Non-pigmented ciliary epithelial cell (primary cell): ENCODE measurements around the gene EXOSC7.
"Not testable (repeated sequence)": the region's sequence is repeated elsewhere in the genome, so short reads cannot be mapped to it uniquely, and the experiment has no call there.

ENCODE experiments used
- DNase-seq: peaks from one replicate; pipeline ENCODE4 v3.0.0-alpha.2; 2010; ENCODE audit warnings: low read depth

The EXOSC7 gene

DNA sequence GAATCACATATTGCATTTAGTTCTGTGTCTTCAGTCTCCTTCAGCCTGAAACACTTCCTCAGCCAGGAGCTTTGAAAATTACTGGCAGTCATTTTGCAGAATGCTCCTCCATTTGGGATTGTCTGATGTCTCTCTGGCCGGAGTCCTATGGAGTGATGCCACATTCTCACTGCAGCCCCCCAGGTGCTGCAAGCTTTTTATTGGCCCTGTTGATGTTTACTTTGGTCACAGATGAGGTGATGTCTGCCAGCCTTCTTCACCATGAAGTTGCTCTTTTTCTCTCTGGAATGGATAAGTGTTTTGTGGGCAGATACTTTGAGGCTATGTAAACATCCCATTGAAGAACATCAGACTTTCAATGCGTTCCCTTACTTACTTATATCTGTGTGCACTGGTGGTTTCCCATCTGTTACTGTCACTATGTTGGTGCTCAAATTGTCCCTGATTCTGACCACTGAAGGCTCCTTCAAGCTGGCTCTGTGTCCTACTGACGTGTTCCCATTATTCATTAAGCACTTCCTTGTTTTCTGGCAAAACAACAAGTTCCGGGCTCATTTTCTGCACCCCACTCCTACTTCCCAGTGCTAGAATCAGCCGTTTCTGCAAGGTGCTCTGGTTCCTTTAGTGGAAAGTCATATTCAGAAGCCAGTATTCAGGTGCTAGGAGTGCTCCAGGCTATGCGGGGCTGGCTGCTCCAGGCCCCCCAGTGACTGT is 48.7 kb downstream of the EXOSC7 start:
- DNase-seq, result no peak

DNA sequence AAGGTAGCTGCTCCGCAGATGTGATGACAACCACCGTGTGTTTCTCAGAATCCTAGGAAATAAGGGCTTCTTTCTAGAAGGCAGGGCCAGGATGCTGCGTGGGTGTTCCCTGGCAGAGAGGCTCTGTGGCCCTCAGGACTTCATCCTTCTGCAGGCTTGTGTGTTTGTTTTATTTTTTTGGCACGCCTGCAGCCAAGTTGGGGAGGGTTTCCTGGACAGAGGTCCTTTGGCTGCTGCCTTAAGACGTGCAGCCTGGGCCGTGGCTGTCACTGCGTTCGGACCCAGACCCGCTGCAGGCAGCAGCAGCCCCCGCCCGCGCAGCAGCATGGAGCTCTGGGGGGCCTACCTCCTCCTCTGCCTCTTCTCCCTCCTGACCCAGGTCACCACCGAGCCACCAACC is 50.0 kb downstream of the EXOSC7 start, which contains the start of gene CLEC3B:
Gene CLEC3B (plus strand): TSS at position 266 of the 400 bp plus-strand sequence. CDS start 60 bp downstream, at position 326.
- DNase-seq, result no peak

DNA sequence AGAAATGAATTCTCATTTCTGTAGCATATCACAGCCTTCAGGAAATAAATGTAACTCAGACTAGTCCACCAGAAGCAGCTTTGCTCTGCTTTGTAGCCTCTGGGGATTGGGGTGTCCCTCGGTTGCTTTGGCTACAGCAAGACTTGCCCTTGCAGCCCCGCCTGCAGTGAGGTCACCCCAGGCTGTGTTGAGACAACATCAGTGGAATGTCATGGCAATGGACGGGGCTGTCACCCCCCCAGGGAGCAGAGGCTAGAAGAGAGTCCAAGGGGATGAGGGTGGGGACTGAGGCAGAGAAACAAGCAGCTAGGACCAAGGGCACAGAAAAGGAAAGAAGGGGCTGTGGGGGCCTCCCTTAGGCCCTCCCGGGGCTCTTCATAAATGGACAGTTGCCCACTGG is 50.9 kb downstream of the EXOSC7 start:
- DNase-seq, result no peak

DNA sequence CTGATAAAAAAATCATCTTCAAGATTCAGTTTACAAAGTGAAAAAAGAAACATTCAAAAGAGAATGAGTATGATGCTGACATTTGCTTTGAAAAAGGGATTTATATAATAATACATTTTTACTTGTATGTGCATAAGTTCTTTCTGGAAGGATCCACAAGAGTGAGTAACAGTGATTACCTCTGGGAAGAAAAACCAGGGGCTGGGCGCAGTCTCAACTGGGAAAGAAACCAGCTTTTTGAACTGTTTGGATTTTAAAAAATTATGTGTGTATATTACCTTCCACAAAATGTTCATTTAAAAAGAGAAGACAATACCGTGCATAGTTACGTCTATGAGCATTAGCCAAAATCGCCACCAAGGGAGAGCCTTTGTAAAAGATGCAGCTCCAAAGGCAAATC is 51.4 kb downstream of the EXOSC7 start:
- DNase-seq, result no peak

DNA sequence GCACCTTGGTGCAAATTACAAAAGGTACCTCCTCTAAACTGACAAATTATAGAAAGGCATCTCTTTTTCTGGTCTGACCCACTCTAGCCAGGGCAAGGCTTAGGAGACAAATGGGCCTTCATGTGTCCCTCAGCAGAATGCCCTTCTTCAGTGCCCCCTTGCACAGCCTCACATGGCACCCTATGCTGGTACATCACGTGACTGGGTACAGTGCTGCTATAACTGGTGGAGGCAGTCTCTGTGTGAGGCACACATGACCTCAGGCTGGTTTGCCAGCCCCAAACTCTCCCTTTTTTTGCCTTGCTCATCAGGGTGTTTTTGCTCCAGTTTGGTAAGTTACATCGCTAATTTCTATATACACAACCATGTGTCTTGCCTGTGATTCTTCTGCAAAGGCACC is 53.2 kb downstream of the EXOSC7 start:
- no peak for DNase-seq

DNA sequence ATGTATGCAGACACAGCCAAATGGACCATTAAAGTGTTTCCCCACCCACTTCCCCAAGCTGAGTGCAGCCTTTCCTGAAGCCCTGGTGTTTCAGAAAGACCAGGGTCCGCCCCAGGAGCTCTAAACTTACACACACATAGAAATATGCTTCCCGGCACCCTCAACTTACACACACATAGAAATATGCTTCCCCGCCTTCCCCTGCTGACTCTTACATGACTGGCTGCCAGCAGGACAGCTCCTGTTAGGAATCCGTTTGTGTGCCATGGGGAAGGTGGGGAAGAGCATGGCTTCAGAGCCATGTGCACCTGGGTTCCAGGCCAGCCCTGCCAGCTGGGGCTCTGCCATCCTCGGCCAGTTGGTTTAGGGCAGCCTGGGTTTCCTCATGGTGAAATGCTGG is 53.6 kb downstream of the EXOSC7 start:
- no peak for DNase-seq

DNA sequence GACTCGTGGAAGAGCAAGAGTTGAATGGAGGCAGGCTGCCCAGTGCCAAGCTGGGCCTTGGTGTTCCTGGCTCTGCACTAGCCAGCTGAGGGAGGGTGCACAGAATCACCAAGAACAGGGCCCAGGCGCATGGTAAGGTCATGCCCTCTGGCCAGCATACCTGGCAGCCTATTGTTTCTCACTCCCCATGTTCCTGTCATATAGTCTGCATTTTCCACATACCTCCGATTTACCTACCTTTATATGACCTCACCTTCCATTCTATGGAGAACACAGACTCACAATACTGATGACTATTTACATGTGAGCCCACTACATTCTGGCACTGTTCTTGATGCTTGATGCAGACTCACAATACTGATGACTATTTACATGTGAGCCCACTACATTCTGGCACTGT is 55.5 kb downstream of the EXOSC7 start:
- no peak for DNase-seq

DNA sequence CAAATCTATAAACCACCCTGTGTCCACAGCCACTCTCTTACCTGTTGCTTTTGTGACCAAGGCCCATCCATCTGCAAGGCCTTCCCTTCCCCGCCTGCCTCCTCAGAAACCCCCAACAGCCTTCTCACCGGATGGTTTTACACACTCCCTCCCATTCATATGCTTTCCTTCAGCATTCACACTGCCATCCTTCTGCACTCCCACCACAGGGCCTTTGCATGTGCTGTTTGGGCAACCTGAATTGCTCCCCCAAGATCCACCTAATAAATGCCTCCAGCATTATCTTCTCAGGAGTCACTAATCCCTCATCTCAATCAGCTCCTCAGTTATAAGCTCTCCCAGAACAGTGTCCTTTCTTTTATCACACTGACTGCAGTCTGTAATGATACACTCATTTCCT is 56.1 kb downstream of the EXOSC7 start:
- DNase-seq, result no peak

DNA sequence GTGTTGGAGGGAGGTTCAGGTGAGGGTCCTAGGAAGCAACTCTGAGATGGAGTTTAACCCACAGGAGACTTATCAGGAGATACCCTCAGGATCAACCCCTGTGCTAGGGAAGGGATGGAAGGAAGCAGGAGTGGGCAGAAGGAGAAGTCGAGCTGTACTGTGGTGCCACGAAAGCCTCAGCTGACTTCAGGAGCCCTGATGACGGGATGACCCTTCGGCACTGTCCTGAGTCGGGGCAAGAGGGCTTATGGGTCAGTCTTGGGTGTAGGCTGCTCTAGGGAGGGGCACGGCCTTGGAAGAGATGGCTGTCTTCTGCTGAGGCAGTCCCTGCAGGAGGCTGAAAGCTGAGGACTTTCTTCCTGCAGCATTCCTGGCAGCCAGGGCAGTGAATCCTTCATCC is 57.7 kb downstream of the EXOSC7 start:
- no peak for DNase-seq

DNA sequence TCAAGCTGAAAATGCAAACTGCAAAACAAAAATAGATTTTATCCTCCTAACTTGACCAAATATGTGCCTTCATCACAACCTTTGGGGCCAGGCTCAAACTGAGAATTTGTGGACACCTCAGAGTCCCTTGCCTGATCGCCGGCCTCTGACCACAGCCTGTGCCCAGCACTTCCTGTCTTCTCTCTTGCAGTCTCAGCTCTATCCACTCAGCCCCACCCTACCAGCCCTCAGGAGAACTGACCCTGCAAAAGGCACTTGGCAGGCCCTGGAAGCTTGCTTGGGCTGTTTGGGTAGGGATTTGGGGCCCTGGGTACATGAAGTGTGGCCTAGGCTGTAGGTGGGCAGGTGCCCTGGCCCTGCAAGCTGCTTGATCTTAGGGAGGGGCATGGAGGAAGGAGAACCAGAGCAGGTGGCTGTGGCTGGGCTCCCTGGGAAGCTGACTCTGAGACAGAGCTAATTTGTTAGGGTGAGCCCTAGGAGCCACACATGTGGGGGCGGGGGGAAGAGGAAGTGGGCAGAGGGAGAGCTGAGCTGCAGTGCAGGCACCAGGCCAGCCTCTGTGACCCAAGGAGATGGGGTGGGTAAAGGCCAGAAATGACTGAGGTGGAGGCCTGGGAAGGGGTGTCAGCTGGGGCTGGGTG is 58.7 kb downstream of the EXOSC7 start:
- DNase-seq, result no peak

DNA sequence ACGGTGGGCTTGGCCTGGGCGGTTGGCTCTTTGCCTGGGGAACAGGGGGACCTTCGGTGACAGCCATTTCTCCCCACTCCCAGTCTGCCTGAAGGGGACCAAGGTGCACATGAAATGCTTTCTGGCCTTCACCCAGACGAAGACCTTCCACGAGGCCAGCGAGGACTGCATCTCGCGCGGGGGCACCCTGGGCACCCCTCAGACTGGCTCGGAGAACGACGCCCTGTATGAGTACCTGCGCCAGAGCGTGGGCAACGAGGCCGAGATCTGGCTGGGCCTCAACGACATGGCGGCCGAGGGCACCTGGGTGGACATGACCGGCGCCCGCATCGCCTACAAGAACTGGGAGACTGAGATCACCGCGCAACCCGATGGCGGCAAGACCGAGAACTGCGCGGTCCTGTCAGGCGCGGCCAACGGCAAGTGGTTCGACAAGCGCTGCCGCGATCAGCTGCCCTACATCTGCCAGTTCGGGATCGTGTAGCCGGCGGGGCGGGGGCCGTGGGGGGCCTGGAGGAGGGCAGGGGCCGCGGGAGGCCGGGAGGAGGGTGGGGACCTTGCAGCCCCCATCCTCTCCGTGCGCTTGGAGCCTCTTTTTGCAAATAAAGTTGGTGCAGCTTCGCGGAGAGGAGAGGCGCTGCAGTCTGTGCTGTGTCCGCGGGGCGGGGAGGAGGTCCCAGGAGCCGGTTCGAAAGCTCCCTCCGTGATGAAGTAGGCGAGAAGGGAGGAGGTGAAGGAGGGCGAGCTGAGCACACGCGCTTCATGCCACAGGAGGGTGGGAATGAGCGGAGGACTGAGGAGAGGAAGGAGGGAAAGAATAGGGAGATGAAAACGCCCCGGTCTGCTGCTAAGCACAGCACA is 59.6 kb downstream of the EXOSC7 start:
- no peak for DNase-seq

DNA sequence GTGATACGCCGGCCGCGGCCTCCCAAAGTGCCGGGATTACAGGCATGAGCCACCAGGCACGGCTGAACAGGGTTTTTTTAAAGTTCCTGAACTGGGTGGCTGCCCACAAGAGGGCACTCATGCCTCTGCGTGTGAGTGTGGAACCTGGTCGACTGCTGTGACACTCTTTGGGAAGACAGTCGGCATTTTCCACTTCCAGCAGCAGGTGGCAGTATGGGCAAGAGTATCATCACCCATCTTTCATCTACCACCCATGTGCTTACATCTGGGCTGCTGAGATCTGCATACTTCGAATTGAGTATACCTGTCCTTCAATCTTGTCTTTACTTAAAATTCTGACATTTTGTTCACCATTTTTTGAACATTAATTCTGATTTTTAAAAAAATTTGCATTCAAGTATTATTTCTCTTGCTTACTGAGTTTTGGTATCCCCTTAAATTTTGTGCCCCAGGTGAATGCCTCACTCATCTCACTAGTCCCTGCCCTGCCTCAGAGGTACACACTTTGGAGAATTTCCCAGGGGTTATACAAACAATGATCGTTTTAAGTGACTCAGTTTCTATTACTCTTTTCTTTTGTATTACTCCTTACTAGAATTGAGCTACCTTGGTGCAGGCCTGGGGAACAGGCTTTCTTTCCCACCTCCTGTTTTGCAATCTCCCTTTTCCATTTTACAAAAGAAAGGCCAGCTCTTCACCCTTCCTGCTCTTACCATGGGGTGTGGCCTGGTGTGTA is 61.8 kb downstream of the EXOSC7 start:
- DNase-seq, result peak; percentile 79

DNA sequence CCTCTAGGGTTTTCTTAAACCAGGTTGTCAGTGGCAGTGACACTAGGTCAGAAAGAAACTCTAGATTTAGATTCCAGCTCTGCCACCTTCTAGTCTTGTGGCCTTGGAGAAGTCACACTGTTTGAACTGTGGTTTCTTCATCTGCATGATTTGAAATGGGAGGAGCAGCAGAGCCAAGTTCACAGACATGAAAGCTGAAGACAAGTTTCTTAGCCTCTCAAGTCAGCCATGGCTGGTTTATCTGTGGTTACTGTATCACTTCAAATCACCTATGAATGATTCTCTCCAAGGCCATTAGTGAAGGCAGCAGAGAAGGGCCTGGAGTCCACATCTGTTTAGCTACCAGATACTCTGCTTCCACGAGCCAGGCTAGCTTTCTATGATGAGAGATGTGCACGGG is 65.6 kb downstream of the EXOSC7 start:
- no peak for DNase-seq

DNA sequence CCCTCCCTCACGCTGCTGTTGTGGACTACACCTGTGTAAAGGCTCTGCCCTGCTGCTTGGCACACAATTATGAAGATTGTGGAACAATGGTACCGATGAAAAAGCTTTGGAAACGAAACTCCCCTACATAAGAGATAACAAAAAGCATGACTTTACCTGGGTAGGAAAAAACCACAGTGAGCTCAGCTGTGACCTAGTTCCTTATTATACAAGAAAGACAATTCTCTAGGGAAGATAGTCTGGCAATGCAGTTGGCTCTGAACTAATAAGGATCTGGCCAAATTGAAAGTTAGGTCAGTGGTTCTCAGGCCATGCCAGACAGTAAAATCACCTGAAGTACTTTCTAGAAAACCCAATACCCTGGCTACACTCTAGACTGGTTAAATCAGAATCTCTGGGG is 66.1 kb downstream of the EXOSC7 start:
- DNase-seq, result no peak

DNA sequence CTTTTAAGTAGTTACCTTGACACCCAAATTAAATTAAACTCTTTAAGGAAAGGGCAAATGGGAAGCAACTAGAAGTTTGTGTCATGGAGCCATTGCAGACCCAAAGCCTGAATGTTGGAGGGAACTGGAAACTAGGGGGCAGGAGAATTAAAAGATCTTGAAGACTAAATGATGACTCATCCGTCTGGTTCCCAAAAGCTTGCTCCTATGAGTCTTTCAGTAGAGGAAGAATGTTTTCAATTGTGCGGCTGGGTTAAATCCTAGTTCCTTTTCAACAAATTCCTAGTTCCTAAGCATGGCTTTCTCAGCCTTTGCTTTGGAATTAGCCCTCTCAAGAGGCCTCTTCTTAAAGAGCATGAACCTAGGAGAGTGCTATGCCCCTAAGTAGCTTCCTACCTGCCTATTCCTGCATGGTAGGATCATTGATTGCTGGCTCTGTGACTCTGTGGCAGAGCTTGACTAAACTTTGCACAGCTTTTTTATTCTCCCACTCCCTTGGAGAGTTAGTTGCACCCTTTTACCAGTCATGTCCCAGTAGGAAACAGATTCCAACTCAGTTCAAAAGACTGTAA is 67.8 kb downstream of the EXOSC7 start:
- DNase-seq, result peak; percentile 73

DNA sequence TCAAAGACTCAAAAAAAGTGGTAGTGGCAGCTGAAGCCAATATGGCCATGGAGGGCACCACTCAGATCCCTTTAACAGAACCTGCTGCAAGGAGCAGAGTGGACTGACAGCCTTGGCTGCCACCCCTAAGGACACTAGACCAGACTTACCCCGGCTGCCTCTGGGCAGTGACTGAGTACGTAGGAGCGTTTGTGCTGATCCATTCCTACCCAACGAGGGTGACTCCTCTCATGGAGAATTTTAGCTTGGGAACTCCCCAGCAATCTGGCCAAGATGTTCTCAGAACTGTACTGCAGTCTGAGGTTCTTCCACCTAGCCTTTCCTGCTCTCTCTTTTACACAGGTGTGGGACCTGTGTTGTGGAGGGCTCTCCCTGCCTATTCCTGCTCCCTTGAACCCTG is 72.2 kb downstream of the EXOSC7 start:
- no peak for DNase-seq

DNA sequence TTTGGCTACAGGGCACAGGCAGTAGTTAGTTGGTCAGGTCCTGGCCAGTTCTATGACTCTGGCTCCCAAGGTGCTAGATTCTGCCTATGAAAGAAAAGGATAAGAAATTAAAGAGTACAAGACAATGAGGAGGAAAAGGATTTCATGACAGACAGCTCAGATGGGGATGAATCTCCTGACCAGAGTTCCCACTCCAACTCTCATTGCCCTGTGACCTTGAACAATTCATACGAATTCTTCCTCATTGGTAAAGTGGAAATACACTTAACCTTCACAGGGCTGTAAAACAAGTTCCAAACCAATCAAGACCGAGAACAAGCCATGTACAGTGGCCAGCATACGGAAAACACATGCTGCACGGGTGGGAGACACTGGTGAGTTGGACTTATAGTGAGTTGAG is 73.8 kb downstream of the EXOSC7 start:
- no peak for DNase-seq

DNA sequence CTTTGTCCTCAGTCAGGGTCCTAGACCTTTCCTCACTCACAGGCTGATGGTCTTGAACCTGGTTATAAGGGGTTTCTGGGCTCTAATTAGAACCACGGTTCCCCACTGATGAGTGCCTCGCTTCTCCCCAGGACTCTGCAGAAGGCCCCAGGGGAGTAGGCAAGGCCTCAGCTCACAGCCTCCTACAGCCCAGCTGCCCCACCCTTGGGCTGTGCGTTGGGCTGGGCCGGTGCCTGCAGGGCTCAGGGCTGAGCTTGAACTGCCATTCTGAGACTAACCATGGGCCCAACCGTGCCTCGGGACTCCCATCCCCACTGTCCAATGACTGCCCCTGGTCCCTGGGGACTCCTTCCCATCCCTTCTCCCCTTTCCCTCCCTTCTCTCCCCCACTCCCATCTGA is 75.6 kb downstream of the EXOSC7 start:
- no peak for DNase-seq

DNA sequence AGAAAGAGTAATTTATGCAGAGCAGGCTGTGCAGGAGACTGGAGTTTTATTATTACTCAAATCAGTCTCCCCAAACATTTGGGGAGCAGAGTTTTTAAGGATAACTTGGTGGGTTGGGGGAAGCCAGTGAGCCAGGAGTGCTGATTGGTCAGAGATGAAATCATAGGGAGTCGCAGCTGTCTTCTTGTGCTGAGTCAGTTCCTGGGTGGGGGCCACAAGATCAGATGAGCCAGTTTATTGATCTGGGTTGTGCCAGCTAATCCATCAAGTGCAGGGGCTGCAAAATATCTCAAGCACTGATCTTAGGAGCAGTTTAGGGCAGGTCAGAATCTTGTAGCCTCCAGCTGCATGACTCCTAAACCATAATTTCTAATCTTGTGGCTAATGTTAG is 77.8 kb downstream of the EXOSC7 start:
- DNase-seq, result not testable (repeated sequence)

DNA sequence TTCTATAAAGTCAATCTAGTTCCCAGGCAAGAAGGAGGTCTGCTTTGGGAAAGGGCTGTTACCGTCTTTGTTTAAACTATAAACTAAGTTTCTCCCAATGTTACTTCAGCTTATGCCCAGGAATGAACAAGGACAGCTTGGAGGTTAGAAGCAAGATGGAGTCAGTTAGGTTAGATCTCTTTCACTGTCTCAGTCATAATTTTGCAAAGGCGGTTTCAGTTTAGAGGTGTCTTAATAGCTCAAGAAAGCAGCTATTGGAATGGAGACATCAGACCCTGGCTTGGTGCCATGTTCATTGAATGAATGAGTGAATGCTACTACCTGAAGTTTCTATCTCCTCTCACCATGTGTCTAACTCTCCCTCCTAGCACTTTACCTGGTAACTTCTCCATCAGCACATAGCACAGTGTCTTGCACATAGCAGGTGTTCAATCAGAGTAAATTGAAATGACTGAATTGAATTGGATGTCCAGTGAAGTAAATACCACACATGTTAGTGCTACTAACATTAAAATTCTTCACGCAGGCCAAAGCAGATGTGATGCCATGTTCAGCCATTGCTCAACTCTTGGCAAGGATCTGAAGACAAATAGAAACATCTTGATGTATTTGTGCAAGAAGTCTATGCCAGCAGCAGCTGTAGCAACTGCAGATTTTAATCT is 78.3 kb downstream of the EXOSC7 start:
- no peak for DNase-seq

DNA sequence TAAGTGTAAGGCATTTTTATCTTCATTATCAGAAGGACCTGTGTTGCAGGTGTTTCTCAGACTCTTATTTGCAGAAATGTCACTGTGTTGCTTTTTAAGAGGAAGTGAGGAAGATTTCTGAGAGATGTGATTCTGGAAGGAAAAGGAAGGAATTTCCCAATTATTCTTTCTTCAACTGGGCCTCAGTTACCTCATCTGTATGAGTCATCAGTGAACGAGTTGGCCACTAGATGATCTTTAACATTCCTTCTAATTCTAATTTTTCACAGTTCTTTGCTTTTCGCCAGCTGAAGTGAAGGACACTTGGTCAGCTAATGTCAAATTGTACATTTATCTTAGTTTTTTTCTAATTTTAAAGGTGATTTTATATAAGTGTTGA is 79.0 kb downstream of the EXOSC7 start:
- DNase-seq, result peak; percentile 44
